KBM-7 (cell line): ENCODE data around the gene NUBP2.

Experiments used
- DNase-seq: peaks from one replicate; pipeline ENCODE4 v3.0.0-alpha.2; 2015
- in situ Hi-C: fragments of 300-500 bp; cut with MboI; formaldehyde crosslinking; loops from 2 replicates; pipeline ENCODE4 v1.14.3; 2020; ENCODE audit warnings: low sequenced_read_pairs, low pct_unique_long_range_greater_than_20kb, mixed read lengths

The NUBP2 gene

GRCh38 chr16:1779741-1780676, 2.8 kb upstream of the NUBP2 start:
- in situ Hi-C loops = no loop called here
- DNase-seq = no peak

GRCh38 chr16:1780677-1781072, 2.1 kb upstream of the NUBP2 start:
- in situ Hi-C loops = no loop called here
- no peak for DNase-seq

GRCh38 chr16:1781254-1781653, 1.5 kb upstream of the NUBP2 start:
- in situ Hi-C loops = no loop called here
- DNase-seq = no peak

GRCh38 chr16:1781758-1782407, 877 bp upstream of the NUBP2 start:
- DNase-seq = peak; percentile 39
- in situ Hi-C loops = no loop called here

- no peak for DNase-seq
- in situ Hi-C loops = no loop called here
Measured at GRCh38 chr16:1784977-1785845, 2.5 kb downstream of the NUBP2 start.

GRCh38 chr16:1785846-1786170, 3.0 kb downstream of the NUBP2 start:
- in situ Hi-C loops = no loop called here

GRCh38 chr16:1786242-1787055, 3.7 kb downstream of the NUBP2 start:
- in situ Hi-C loops = no loop called here
- DNase-seq = no peak

More at GRCh38 chr16:1785846-1786170, 3.0 kb downstream of the NUBP2 start:
- no peak for DNase-seq

- in situ Hi-C loops = no loop called here
- no peak for DNase-seq
Measured at GRCh38 chr16:1787056-1787321, 4.2 kb downstream of the NUBP2 start.

GRCh38 chr16:1787322-1788094, 4.7 kb downstream of the NUBP2 start:
- in situ Hi-C loops = no loop called here
- DNase-seq = no peak

GRCh38 chr16:1788095-1788707, 5.4 kb downstream of the NUBP2 start:
- in situ Hi-C loops = no loop called here
- no peak for DNase-seq

GRCh38 chr16:1788708-1789100, 5.9 kb downstream of the NUBP2 start:
- DNase-seq = no peak
- in situ Hi-C loops = no loop called here

GRCh38 chr16:1789643-1790045, 6.9 kb downstream of the NUBP2 start:
- in situ Hi-C loops = no loop called here
- no peak for DNase-seq

GRCh38 chr16:1790261-1790610, 7.5 kb downstream of the NUBP2 start:
- in situ Hi-C loops = no loop called here
- DNase-seq = no peak

- in situ Hi-C loops = no loop called here
- DNase-seq = no peak
Measured at GRCh38 chr16:1790611-1791255, 8.0 kb downstream of the NUBP2 start.

GRCh38 chr16:1791256-1791942, 8.6 kb downstream of the NUBP2 start:
- in situ Hi-C loops = no loop called here

GRCh38 chr16:1791943-1792812, 9.4 kb downstream of the NUBP2 start:
- DNase-seq = no peak
- in situ Hi-C loops = no loop called here

More at GRCh38 chr16:1791256-1791942, 8.6 kb downstream of the NUBP2 start:
- no peak for DNase-seq
